Activated gamma-delta T cell treated with Interleukin-2 at 50 U/mL for 16 hours (primary cell): ENCODE results near the gene NOP56.

ENCODE experiments used
- DNase-seq: peaks from one replicate; pipeline ENCODE4 v3.0.0-alpha.2; 2020

The NOP56 gene

DNA sequence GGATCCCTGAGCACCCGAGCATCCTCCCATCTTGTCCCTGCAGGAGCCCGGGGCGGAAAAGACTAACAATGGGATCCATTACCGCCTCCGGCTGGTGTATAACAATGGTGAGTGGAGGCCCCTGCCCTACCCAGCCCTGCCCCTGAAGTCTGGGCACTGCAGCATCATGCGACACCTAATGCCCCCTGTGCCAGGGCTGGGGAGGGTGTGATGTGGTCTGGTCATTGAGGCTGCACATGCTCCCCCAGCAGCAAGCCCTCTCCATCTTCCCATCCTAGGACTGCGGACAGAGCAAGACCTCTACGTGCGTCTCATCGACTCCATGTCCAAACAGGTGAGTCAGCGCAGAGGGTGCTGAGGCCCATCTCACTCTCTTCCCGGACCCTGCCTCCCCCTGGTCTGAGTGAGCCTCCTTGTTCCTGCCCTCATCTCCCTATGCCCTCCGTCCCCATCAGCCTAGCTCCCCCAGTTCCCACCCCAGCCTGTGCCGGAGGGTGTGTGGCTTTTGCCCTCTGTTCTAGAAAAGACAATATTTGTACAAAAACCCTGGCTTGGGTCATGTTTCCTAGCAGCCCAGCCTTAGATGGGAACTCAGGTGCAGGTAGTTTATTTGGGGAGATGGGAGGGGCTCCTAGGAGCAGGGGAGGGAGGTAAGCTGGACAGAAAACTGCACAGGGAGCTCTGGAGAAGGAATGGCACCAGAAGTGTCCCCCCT, 53.7 kb downstream of the NOP56 start:
- DNase-seq, result no peak

DNA sequence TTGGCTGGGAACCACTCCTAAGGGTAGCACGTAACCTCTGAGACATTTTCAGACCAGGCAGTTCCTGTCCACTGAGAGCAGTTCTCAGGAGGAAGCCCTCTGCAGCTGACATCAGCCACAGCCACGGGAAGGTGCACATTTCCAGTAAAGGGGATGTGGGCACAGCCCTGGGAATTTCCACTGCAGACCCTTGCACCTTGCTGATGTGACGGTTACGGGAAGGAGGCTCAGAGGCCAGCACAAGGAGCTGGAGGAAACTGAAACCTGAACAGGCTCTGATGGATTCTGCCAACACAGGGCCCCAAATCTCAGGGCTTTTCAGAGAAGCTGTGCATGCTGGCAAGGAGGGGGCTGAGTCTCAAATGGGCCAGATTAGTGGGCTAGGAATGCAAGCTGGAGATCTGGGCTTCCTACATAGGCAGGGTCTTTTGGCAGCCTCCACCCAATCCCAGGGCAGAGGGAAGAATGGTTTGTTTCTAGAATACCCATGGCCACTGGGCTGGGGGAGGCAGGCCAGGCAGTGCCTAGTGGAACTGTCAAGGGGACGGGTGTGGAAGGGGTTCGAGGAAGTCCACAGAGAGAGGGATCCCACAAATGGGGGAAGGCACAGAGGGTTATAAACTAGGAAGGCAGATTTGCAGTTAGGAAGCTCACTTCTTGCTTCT, 54.4 kb downstream of the NOP56 start:
- no peak for DNase-seq

DNA sequence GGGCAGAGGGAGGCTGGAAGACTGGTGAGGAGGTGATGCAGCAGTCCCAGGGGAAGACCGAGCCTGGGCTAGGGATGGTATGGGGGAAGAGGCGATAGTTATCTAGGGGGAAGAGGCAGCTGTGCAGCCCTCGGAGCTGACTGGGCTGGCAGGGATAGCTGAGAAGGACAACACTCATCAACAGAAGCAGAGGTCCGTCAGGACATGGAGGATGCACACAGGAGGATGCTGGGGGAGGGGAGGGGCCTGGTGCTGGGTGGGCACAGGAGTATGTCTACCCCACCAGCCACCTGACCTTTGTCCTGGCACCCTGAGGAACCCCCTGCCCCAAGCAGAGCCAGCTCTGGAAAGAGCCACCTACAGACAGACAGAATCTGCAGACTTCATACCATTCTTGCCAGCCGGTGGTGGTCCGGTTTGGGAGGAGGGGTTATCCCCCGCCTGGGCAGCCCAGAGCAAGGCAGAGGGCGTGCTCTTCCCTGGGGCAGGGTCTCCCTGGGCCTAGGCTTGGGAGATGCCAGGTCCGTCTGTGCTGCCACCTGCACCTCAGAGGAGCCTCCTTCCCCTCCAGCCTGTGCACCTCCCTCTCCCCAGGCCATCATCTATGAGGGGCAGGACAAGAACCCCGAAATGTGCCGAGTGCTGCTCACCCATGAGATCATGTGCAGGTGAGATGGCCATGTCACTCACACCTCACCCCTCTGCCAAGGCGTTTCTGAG, 55.1 kb downstream of the NOP56 start:
- no peak for DNase-seq
